T-helper 22 cell (primary cell): ENCODE data around the gene ARHGAP26.

Experiments
- DNase-seq: peaks from one replicate; pipeline ENCODE4 v3.0.0-alpha.2; 2020; ENCODE audit warnings: low read depth

ARHGAP26 gene

GRCh38 chr5:143064218-143064641, 294.1 kb downstream of the ARHGAP26 start:
- no peak for DNase-seq

GRCh38 chr5:143064676-143065075, 294.5 kb downstream of the ARHGAP26 start:
- no peak for DNase-seq

GRCh38 chr5:143065185-143065965, 295.2 kb downstream of the ARHGAP26 start:
- DNase-seq, result no peak

GRCh38 chr5:143065996-143066522, 295.9 kb downstream of the ARHGAP26 start:
- no peak for DNase-seq

- DNase-seq, result no peak
Observed at GRCh38 chr5:143066556-143067281, 296.5 kb downstream of the ARHGAP26 start.

- no peak for DNase-seq
Observed at GRCh38 chr5:143068712-143069111, 298.5 kb downstream of the ARHGAP26 start.

GRCh38 chr5:143071927-143072326, 301.8 kb downstream of the ARHGAP26 start:
- DNase-seq, result no peak

GRCh38 chr5:143072734-143073133, 302.6 kb downstream of the ARHGAP26 start:
- no peak for DNase-seq

GRCh38 chr5:143073766-143074165, 303.6 kb downstream of the ARHGAP26 start:
- DNase-seq, result no peak

GRCh38 chr5:143074414-143074996, 304.3 kb downstream of the ARHGAP26 start:
- DNase-seq, result no peak

- DNase-seq, result no peak
Observed at GRCh38 chr5:143076377-143076776, 306.2 kb downstream of the ARHGAP26 start.

- no peak for DNase-seq
Observed at GRCh38 chr5:143077453-143078103, 307.4 kb downstream of the ARHGAP26 start.

- DNase-seq, result no peak
Observed at GRCh38 chr5:143078313-143078712, 308.1 kb downstream of the ARHGAP26 start.

- no peak for DNase-seq
Observed at GRCh38 chr5:143078971-143079370, 308.8 kb downstream of the ARHGAP26 start.

- DNase-seq, result no peak
Observed at GRCh38 chr5:143080407-143080806, 310.2 kb downstream of the ARHGAP26 start.

- DNase-seq, result no peak
Observed at GRCh38 chr5:143080982-143081381, 310.8 kb downstream of the ARHGAP26 start.

- no peak for DNase-seq
Observed at GRCh38 chr5:143083006-143083405, 312.8 kb downstream of the ARHGAP26 start.

- no peak for DNase-seq
Observed at GRCh38 chr5:143084407-143084806, 314.2 kb downstream of the ARHGAP26 start.

GRCh38 chr5:143085319-143085917, 315.2 kb downstream of the ARHGAP26 start:
- no peak for DNase-seq

- no peak for DNase-seq
Observed at GRCh38 chr5:143086546-143086907, 316.4 kb downstream of the ARHGAP26 start.

GRCh38 chr5:143086908-143087637, 316.9 kb downstream of the ARHGAP26 start:
- DNase-seq, result no peak
